IMR-90 (cell line): ENCODE data around the gene CIDEA. TPM values are rescaled to one million over a fixed set of nuclear protein-coding genes. Genes with fewer than 3 reads are reported as not detected.

ENCODE experiments used
- ATAC-seq: fragments of 200-7000 bp; cut with Tn5 transposase; 2 replicates; pipeline ENCODE4 v1.9.1; 2020; ENCODE audit warnings: low read depth, mild to moderate bottlenecking, moderate library complexity
- BruUV-seq: library from RNA; stranded (reverse); fragments of 400-500 nt; replicated peaks from 2 replicates; lab custom pipeline; 2021; lab: Mats Ljungman, UMichigan
- CTCF ChIA-PET: fragments of 300-600 bp; formaldehyde crosslinking; extraction: SDS; loops from one replicate; lab custom pipeline; 2021; ENCODE audit warnings: antibody characterized with exemption; lab: Yijun Ruan, JAX
- POLR2A ChIA-PET: fragments of 300-600 bp; sonication (Branson Sonifier 250); formaldehyde crosslinking; loops from one replicate; lab custom pipeline; 2022; ENCODE audit warnings: antibody characterized with exemption; ENCODE audit not compliant: unreplicated experiment; lab: Charles Lee
- DNase-seq: peaks from one replicate; pipeline ENCODE4 v3.0.0; 2013
- H2AFZ ChIP-seq: replicated peaks from 2 replicates; pipeline ENCODE3; 2013; ENCODE audit warnings: low read length, mild to moderate bottlenecking; ENCODE audit not compliant: poor library complexity
- H2AK5ac ChIP-seq: 2 replicates; pipeline ENCODE4 v1.6.1; 2013; ENCODE audit warnings: low read depth, low read length, inconsistent platforms
- H2AK9ac ChIP-seq: replicated peaks from 2 replicates; pipeline ENCODE3; 2013; ENCODE audit warnings: mild to moderate bottlenecking, low read depth, low read length, moderate library complexity; ENCODE audit not compliant: poor library complexity
- H2BK120ac ChIP-seq: 2 replicates; pipeline ENCODE4 v1.6.1; 2013; ENCODE audit warnings: low read depth, low read length, inconsistent platforms
- H2BK15ac ChIP-seq: 3 replicates; pipeline ENCODE4 v1.6.1; 2013; ENCODE audit warnings: low read depth, low read length, inconsistent platforms
- H2BK20ac ChIP-seq: 2 replicates; pipeline ENCODE4 v1.6.1; 2013; ENCODE audit warnings: low read depth, mild to moderate bottlenecking, inconsistent platforms, low read length, moderate library complexity
- H2BK5ac ChIP-seq: 2 replicates; pipeline ENCODE4 v1.6.1; 2013; ENCODE audit warnings: mild to moderate bottlenecking, low read depth, low read length, inconsistent platforms; ENCODE audit not compliant: poor library complexity, severe bottlenecking
- H3K14ac ChIP-seq: replicated peaks from 2 replicates; pipeline ENCODE4 v1.6.1; 2013; ENCODE audit warnings: low read depth, low read length, inconsistent platforms
- H3K18ac ChIP-seq: 2 replicates; pipeline ENCODE4 v1.6.1; 2013; ENCODE audit warnings: low read depth, low read length, control low read depth
- H3K23ac ChIP-seq: 2 replicates; pipeline ENCODE4 v1.6.1; 2013; ENCODE audit warnings: low read depth, low read length, inconsistent platforms
- H3K27ac ChIP-seq: 2 replicates; pipeline ENCODE4 v1.5.1; 2013; ENCODE audit warnings: mild to moderate bottlenecking, control low read depth, low read length; ENCODE audit not compliant: insufficient read depth
- H3K27me3 ChIP-seq: 2 replicates; pipeline ENCODE4 v1.6.1; 2013; ENCODE audit warnings: low read length; ENCODE audit not compliant: control insufficient read depth, insufficient read depth
- H3K36me3 ChIP-seq: 2 replicates; pipeline ENCODE4 v1.6.1; 2013; ENCODE audit warnings: low read length, mixed read lengths; ENCODE audit not compliant: control insufficient read depth, insufficient read depth
- H3K4ac ChIP-seq: 2 replicates; pipeline ENCODE4 v1.6.1; 2013; ENCODE audit warnings: low read depth, low read length, inconsistent platforms
- H3K4me1 ChIP-seq: 2 replicates; pipeline ENCODE4 v1.6.1; 2013; ENCODE audit warnings: low read length, mixed read lengths; ENCODE audit not compliant: control insufficient read depth, insufficient read depth
- H3K4me2 ChIP-seq: 2 replicates; pipeline ENCODE4 v1.6.1; 2013; ENCODE audit warnings: low read depth, mild to moderate bottlenecking, control low read depth, low read length, moderate library complexity
- H3K4me3 ChIP-seq: 2 replicates; pipeline ENCODE4 v1.5.1; 2013; ENCODE audit warnings: low read depth, mild to moderate bottlenecking, control low read depth, low read length, moderate library complexity; ENCODE audit not compliant: insufficient read depth
- H3K56ac ChIP-seq: 2 replicates; pipeline ENCODE4 v1.6.1; 2013; ENCODE audit warnings: low read length, inconsistent platforms; ENCODE audit not compliant: insufficient read depth; ENCODE audit errors: extremely low read depth
- H3K79me1 ChIP-seq, 2 experiments: 2 replicates each; pipeline ENCODE4 v1.6.1; 2013; ENCODE audit warnings: low read length in 2 of 2, inconsistent platforms in 1 of 2, low read depth in 1 of 2
- H3K9ac ChIP-seq: 2 replicates; pipeline ENCODE4 v1.6.1; 2013; ENCODE audit warnings: low read depth, low read length, control low read depth
- H3K9me1 ChIP-seq: 2 replicates; pipeline ENCODE4 v1.6.1; 2013; ENCODE audit warnings: low read length, inconsistent platforms; ENCODE audit not compliant: insufficient read depth
- H3K9me3 ChIP-seq: 2 replicates; pipeline ENCODE4 v1.6.1; 2013; ENCODE audit warnings: low read length; ENCODE audit not compliant: control insufficient read depth, insufficient read depth
- H4K20me1 ChIP-seq: 2 replicates; pipeline ENCODE4 v1.6.1; 2013; ENCODE audit warnings: low read length, inconsistent platforms; ENCODE audit not compliant: insufficient read depth
- H4K5ac ChIP-seq: 2 replicates; pipeline ENCODE4 v1.6.1; 2013; ENCODE audit warnings: mild to moderate bottlenecking, low read depth, low read length, control low read depth
- H4K8ac ChIP-seq, 2 experiments: 2 replicates each; pipeline ENCODE4 v1.6.1; 2013; ENCODE audit warnings: low read depth in 2 of 2, low read length in 2 of 2, control low read depth in 1 of 2, inconsistent platforms in 1 of 2
- H4K91ac ChIP-seq: 2 replicates; pipeline ENCODE4 v1.6.1; 2013; ENCODE audit warnings: low read depth, low read length, inconsistent platforms; ENCODE audit not compliant: insufficient read depth
- BHLHE40 ChIP-seq: fragments of 150-350 bp; IDR thresholded peaks from 2 replicates; pipeline ENCODE4 v1.6.1; 2016; ENCODE audit warnings: mild to moderate bottlenecking, low read depth, low read length
- FOS ChIP-seq: fragments of 150-350 bp; IDR thresholded peaks from 2 replicates; pipeline ENCODE4 v1.6.1; 2016; ENCODE audit warnings: low read depth, low read length
- MAZ ChIP-seq: IDR thresholded peaks from 2 replicates; pipeline ENCODE4 v1.6.1; 2012; ENCODE audit warnings: low read depth, mild to moderate bottlenecking, low read length, improper control_type of control experiment, moderate library complexity, borderline replicate concordance
- MXI1 ChIP-seq: IDR thresholded peaks from 2 replicates; pipeline ENCODE4 v1.6.1; 2012; ENCODE audit warnings: low read depth, mild to moderate bottlenecking, low read length, moderate library complexity, borderline replicate concordance
- NFE2L2 ChIP-seq: fragments of 150-350 bp; IDR thresholded peaks from 2 replicates; pipeline ENCODE4 v1.6.1; 2016; ENCODE audit warnings: low read depth, mild to moderate bottlenecking, low read length
- RCOR1 ChIP-seq: IDR thresholded peaks from 2 replicates; pipeline ENCODE4 v1.6.1; 2012; ENCODE audit warnings: mild to moderate bottlenecking, low read length, improper control_type of control experiment; ENCODE audit not compliant: insufficient replicate concordance
- USF2 ChIP-seq: fragments of 150-350 bp; IDR thresholded peaks from 2 replicates; pipeline ENCODE4 v1.6.1; 2017; ENCODE audit warnings: mild to moderate bottlenecking, antibody characterized with exemption, low read length, low read depth
- whole genome bisulfite sequencing, 2 experiments: methylation state at CpG; one replicate each; pipeline versions ENCODE4 v1.1.5 to v1.1.7; 2013; ENCODE audit warnings: missing lambda C conversion rate in 2 of 2; ENCODE audit not compliant: insufficient read length in 1 of 2; ENCODE audit errors: extremely low coverage in 2 of 2; 5-methylcytosine and 5-hydroxymethylcytosine counted together
- dilution Hi-C: fragments of 300-500 bp; cut with HindIII; formaldehyde crosslinking; loops from one replicate; pipeline ENCODE4 v1.14.3; 2018; ENCODE audit warnings: low sequenced_read_pairs; ENCODE audit not compliant: unreplicated experiment
- in situ Hi-C: fragments of 300-500 bp; cut with MboI; formaldehyde crosslinking; loops from 3 replicates; pipeline ENCODE4 v1.14.3; 2019; ENCODE audit warnings: low sequenced_read_pairs, inconsistent platforms, mixed read lengths
- intact Hi-C: fragments of 100-400 bp; cut with micrococcal nuclease; formaldehyde crosslinking; loops from 2 replicates; pipeline ENCODE4 v1.10.0; 2022
- polyA plus RNA-seq, 3 experiments: library from polyadenylated mRNA; depleted of rRNA; stranded (reverse); fragments of >200 nt; gene quantifications; 2 replicates each; pipeline ENCODE4 v1.2.3, GENCODE V29; 2012; ENCODE audit warnings: low replicate concordance in 1 of 3
- total RNA-seq: library from RNA; depleted of rRNA; stranded (reverse); fragments of >200 nt; gene quantifications from 2 replicates; pipeline ENCODE4 v1.2.3, GENCODE V29; 2012
- TF ChIP-seq, protein P1 (sequence below): conservative IDR thresholded peaks from 2 replicates; pipeline ENCODE4 v1.5.1; 2012; ENCODE audit warnings: mild to moderate bottlenecking, low read depth, low read length, improper control_type of control experiment

CIDEA gene
- total and polyA plus RNA-seq, 2 of the 4 experiments (the other 2 are of a cell fraction), result not detected

GRCh38 chr18:12247946-12248345 lies 6.2 kb upstream of the CIDEA start:
- Histone ChIP-seq H3K4me2 (no peak overlapping the region), H2BK120ac (no peak overlapping the region), H4K5ac (no peak overlapping the region), H4K91ac (no peak overlapping the region), H2AK9ac (no peak overlapping the region), H3K79me1 (no peaks in the 10 kb centered on the region), H3K9me3 (no peaks in the 10 kb centered on the region; the same call in 1 of the 2 replicates), H2BK5ac (no peak overlapping the region), H3K23ac (no peak overlapping the region), H3K4me1 (no peaks in the 10 kb centered on the region), H3K9me1 (no peaks in the 10 kb centered on the region), H3K4me3 (no peak overlapping the region), H3K27ac (no peak overlapping the region), H4K8ac (no peak overlapping the region), H3K56ac (no peak overlapping the region), H2AFZ (no peak overlapping the region), H4K20me1 (no peaks in the 10 kb centered on the region), H2BK20ac (no peak overlapping the region), H3K9ac (no peak overlapping the region), H3K36me3 (no peaks in the 10 kb centered on the region), H2AK5ac (no peak overlapping the region), H3K14ac (no peak overlapping the region), H3K4ac (no peak overlapping the region), H3K18ac (no peak overlapping the region), H2BK15ac (no peak overlapping the region), H3K27me3 (peaks cover 64% of the 10 kb centered on the region)
- ATAC-seq (no peak), DNase-seq (no peak)
- no TSS peak for BruUV-seq
- ChIA-PET CTCF (no interaction called here), POLR2A (interaction anchor here (0.9 kb wide), 1 partner anchor 40 kb away, joined by 3 read pairs; no protein-coding TSS in a partner anchor)
- intact Hi-C loops (no loop called here), dilution Hi-C loops (no loop called here), in situ Hi-C loops (no loop called here)
- TF ChIP-seq RCOR1 (no peak), FOS (no peak), MAZ (no peak), NFE2L2 (no peak), MXI1 (no peak), BHLHE40 (no peak), USF2 (no peak)
- TF ChIP-seq, protein P1, sequence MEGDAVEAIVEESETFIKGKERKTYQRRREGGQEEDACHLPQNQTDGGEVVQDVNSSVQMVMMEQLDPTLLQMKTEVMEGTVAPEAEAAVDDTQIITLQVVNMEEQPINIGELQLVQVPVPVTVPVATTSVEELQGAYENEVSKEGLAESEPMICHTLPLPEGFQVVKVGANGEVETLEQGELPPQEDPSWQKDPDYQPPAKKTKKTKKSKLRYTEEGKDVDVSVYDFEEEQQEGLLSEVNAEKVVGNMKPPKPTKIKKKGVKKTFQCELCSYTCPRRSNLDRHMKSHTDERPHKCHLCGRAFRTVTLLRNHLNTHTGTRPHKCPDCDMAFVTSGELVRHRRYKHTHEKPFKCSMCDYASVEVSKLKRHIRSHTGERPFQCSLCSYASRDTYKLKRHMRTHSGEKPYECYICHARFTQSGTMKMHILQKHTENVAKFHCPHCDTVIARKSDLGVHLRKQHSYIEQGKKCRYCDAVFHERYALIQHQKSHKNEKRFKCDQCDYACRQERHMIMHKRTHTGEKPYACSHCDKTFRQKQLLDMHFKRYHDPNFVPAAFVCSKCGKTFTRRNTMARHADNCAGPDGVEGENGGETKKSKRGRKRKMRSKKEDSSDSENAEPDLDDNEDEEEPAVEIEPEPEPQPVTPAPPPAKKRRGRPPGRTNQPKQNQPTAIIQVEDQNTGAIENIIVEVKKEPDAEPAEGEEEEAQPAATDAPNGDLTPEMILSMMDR, result no peak
- WGBS, 2 experiments, result 90% methylated on average over 2 of the region's 6 CpGs; no CpG with 5 or more reads in 1 of the 2 experiments
